SK-MEL-5 (cell line): Measurements from ENCODE around the gene ITK. TPM values are rescaled to one million over a fixed set of nuclear protein-coding genes. Genes with fewer than 3 reads are reported as not detected.

Experiments used
- total RNA-seq: library from RNA; depleted of rRNA; stranded (reverse); fragments of >200 nt; shearing (Covaris generic); gene quantifications from 2 replicates; pipeline ENCODE4 v1.2.3, GENCODE V29; 2014; rRNA removed

The ITK gene
- total RNA-seq, 1 experiment from 2014 or later: 20.6 TPM

Other genes with a start within 250 kb of the ITK start
- not detected in 2 replicates for gene TIMD4, start 217.6 kb upstream of the ITK start, total RNA-seq
- not detected in 2 replicates for gene HAVCR1, start 121.7 kb upstream of the ITK start, total RNA-seq
- gene HAVCR2, start 71.8 kb upstream of the ITK start, total RNA-seq: not detected in 2 replicates
- gene MED7, start 38.0 kb upstream of the ITK start, total RNA-seq: 16.3 and 17.7 TPM in 2 replicates
- not detected in 2 replicates for gene GARIN3, start 14.6 kb upstream of the ITK start, total RNA-seq
- gene CYFIP2, start 85.3 kb downstream of the ITK start, total RNA-seq: 10.1 and 11.0 TPM in 2 replicates